HFF-Myc (cell line): ENCODE data around the gene TMEM41B.
A peak's percentile ranks its signal among the peaks of the same experiment; 100 is the strongest.

ENCODE experiments used
- DNase-seq: peaks from one replicate; pipeline ENCODE4 v3.0.0-alpha.2; 2011; ENCODE audit warnings: low read depth; ENCODE audit errors: extremely low read depth
- H3K4me3 ChIP-seq: replicated peaks from 2 replicates; pipeline ENCODE4 v1.5.1; 2011; ENCODE audit warnings: low read depth, mild to moderate bottlenecking, control low read depth, low read length
- TF ChIP-seq, protein P1 (sequence below): IDR thresholded peaks from 2 replicates; pipeline ENCODE4 v1.5.1; 2012; ENCODE audit warnings: mild to moderate bottlenecking, low read depth, low read length, control low read depth; ENCODE audit errors: missing control alignments

Gene TMEM41B

DNA sequence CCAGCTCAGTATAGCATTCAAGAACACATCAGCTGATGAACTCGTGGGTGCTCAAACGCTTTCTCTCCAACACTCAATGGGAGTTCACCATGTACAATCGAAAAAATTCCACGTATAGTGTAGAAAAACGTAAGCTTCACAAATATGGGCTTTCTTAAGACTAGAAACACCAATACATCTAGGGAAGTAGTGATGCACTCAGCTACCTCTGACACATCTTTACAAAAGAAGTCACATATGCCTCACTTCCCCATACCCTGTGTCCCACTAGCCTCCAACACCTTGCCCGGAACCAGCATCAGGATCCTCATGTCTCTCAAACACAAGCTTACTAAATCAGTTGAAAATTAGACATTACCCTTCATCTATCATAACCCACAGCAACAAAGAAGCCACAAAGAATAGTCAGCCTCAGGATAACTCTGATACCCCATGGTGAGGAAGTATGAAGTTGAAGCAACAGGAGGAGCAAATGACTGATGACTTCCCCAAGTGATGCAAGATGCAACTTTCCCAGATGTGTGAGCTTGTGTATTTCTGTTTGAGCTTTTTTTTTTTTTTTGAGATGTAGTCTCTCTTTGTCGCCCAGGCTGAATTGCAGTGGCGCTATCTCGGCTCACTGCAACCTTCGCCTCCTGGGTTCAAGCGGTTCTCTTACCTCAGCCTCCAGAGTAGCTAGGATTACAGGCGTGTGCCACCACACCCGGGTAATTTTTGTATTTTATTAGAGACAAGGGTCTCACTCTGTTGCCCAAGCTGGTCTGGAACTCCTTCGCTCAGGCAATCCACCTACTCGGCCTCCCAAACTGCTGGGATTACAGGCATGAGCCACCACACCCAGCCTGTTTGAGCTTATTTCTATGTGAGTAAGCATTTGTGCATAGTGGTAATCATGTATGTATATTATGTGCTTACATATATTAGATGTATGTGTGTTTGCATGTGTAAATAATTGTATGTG, 40.7 kb downstream of the TMEM41B start:
- no peak for DNase-seq
- no peak overlapping the region for H3K4me3 ChIP-seq
- TF ChIP-seq, protein P1, sequence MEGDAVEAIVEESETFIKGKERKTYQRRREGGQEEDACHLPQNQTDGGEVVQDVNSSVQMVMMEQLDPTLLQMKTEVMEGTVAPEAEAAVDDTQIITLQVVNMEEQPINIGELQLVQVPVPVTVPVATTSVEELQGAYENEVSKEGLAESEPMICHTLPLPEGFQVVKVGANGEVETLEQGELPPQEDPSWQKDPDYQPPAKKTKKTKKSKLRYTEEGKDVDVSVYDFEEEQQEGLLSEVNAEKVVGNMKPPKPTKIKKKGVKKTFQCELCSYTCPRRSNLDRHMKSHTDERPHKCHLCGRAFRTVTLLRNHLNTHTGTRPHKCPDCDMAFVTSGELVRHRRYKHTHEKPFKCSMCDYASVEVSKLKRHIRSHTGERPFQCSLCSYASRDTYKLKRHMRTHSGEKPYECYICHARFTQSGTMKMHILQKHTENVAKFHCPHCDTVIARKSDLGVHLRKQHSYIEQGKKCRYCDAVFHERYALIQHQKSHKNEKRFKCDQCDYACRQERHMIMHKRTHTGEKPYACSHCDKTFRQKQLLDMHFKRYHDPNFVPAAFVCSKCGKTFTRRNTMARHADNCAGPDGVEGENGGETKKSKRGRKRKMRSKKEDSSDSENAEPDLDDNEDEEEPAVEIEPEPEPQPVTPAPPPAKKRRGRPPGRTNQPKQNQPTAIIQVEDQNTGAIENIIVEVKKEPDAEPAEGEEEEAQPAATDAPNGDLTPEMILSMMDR, result no peak

DNA sequence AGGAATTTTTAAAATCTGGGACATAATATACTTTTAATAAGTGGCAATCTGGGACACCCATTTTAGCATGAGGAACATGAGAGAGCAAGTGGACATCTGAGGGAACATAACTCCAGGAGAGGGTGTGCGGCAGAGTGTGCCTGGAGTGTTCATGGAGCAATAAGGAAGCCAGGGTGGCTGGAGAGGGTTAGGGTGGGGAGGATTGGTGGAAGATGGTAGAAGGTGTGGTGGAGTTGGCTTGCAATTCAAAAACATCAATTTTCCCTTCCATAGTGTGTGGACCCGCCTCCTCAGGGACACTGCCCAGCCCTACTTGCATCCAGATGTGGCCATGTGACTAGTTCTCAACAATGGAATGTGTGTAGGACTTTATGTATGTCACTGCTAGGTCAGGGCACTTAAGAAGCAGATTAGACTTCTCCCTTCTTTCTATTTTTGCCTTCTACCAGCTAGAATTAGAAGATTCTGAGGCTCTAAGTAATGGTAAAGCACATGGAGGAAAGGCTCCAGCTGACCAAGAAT, 44.8 kb downstream of the TMEM41B start:
- peak; percentile 45 for DNase-seq
- H3K4me3 ChIP-seq, result no peak overlapping the region
- TF ChIP-seq, protein P1, result no peak

DNA sequence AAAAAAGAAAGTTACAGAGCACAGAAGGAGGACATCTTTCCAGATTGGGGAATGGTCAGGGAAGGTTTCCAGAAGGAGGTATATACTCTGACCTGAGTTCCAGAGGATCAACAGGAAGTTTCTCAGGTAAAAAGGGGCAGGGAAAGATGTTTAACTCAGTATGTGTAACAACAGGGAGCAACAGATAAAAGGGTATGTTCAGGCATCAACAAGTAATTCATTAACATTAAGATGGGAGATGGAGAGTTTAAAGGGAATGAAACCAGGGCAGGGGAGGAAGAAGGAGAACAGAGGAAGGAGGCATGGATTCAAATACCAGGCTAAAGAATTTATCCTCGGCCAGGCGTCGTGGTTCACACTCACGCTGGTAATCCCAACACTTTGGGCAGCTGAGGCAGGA, 46.7 kb downstream of the TMEM41B start:
- no peak overlapping the region for H3K4me3 ChIP-seq
- TF ChIP-seq, protein P1, result no peak
- no peak for DNase-seq

DNA sequence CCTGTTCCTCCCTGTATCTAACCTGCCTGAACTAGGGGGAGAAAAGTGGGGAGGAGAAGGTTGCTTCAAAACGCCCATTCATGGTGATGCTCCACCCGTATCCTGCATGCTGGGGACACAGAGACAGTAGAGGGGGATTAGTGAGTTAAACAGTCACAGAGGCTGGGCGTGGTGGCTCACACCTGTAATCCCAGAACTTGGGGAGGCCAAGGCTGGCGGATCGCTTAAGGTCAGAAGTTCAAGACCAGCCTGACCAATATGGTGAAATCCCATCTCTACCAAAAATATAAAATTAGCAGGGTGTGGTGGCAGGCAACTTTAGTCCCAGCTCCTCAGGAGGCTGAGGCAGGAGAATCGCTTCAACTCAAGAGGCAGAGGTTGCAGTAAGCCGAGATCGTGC, 47.5 kb downstream of the TMEM41B start:
- TF ChIP-seq, protein P1, result no peak
- H3K4me3 ChIP-seq, result no peak overlapping the region
- DNase-seq, result no peak

DNA sequence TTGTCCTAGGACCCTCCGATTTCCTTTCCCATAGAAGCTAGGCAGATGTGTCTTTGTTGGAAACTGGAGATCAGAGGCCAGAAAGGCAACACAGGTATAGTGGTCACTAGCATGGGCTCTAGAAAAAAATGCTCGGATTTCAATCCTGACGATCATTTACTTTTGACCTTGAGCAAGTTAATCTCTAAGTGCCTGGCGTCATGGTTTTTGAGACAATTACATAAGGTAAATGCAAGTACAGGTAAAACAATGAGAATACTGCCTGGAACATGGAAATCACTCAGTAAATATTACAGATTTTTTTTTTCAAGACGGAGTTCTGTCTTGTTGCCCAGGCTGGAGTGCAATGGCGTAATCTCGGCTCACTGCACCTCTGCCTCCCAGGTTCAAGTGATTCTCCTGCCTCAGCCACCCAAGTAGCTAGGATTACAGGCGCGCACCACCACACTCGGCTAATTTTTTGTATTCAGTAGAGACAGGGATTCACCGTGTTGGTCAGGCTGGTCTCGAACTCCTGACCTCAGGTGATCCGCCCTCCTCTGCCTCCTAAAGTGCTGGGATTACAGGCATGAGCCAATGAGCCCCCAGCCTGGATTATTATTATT, 48.2 kb downstream of the TMEM41B start:
- no peak for DNase-seq
- no peak overlapping the region for H3K4me3 ChIP-seq
- TF ChIP-seq, protein P1, result no peak

DNA sequence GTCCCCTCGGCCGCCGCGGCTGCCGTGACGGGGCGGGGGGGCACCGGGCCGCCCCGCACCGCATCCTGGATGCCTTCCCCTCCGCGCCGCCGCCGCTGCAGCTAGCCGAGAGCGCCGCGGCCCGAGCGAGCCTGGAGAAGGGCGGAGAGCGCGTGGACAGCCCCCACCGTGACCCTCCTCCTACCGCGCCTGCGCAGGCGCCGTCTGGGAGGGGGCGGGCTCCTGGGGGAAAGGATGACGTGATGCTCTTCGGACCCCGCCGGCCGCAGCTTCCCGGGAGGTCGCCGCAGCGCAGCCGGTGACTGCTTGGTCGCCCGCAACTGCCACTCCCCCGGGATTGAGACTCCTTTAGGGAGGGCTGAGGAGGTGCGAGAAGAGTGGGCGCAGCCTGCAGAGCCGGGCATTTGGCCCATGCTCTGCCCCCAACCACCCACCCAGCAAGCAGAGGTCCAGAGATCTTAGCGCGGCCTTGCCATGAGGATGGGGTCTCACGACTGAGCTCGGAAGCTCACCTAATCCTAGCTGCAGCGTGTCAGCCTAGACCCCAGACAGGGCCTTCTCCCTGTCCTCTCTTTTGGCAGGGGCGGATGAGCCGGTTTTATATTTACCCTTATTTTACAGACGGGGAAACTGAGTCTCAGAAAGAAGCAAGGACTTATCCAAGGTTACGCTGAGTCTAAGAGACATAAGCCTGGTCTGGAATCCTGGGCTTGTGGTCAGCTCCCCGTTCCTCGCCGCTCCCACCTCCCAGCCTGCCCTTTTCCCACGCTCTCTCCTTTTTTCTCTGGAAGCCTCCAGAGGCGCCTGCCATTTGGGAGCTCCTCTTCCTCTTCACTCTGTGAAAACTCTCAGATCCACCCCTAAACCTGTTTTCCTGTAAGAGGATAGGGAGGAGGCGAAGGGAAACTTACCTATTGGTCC, 48.9 kb downstream of the TMEM41B start, which contains the start of gene DENND5A:
DENND5A (minus strand) TSS at position 140 of the 921 bp plus-strand sequence. CDS start 281 bp downstream, outside the sequence.
- TF ChIP-seq, protein P1, result no peak
- peak; percentile 20 for DNase-seq
- H3K4me3 ChIP-seq, result peak within 1 kb of the TSS; percentile 78
